Amygdala (tissue), 56 donors: ENCODE results near the gene PTRHD1.

ENCODE experiments used
- DNase-seq, 56 donors: peaks; one replicate each; lab custom pipeline; 2025; lab: John Stamatoyannopoulos, UW

Gene PTRHD1

GRCh38 chr2:24768601-24769000 is 24.6 kb downstream of the PTRHD1 start:
- DNase-seq, result no peak

DNA sequence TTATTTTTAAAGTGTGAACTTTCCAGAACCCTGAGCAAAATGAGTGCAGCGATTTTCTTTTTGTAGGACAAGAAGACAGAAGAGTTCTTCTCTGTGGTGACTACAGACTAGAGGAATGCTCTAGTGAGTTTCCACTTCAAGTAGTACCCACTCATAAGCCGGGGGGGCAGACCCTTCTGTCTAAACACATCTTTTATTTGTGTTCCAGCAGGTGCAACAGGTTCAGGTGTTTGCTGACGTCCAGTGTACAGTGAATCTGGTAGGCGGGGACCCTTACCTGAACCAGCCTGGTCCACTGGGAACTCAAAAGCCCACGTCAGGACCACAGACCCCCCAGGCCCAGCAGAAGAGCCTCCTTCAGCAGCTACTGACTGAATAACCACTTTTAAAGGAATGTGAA is 25.2 kb downstream of the PTRHD1 start:
- DNase-seq, result no peak

- DNase-seq, result no peak
These were observed 26.6 kb downstream of the PTRHD1 start for GRCh38 chr2:24766609-24767008.

DNA sequence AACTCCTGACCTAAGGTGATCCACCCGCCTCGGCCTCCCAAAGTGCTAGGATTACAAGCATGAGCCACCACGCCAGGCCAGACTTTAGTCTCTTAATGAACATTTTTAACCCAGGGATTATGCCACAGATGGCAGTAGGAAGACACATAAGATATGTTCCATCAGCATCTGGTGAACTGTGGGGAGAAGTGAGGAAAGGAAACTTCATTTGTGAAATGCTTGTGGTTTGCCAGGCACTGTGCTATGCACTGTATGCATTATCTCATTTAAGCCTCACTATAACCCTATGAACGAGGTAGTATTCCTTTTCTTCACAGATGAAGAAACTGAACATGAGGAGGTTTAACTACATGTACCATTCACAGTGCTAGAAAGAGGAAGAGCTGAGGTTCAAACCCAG is 29.3 kb downstream of the PTRHD1 start:
- DNase-seq, result no peak

DNA sequence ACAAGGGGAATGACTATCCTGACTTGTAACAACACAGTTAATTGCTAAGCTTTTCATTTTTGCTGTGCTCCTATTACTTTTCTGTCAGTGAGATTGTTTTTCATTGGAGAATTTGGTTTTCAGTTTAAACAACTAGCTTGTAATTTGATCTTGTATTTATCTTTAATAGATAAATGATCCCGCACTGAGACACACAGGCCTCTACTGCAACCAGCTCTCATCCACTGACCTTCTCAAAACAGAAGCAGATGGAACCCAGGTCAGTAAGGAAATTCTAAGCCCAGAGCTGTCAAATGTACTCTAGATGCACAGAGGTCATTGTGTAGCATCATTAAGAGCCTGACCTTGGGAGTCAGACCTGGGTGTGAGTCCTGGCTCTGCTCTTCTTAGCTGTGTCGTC is 30.7 kb downstream of the PTRHD1 start:
- DNase-seq, result no peak

DNA sequence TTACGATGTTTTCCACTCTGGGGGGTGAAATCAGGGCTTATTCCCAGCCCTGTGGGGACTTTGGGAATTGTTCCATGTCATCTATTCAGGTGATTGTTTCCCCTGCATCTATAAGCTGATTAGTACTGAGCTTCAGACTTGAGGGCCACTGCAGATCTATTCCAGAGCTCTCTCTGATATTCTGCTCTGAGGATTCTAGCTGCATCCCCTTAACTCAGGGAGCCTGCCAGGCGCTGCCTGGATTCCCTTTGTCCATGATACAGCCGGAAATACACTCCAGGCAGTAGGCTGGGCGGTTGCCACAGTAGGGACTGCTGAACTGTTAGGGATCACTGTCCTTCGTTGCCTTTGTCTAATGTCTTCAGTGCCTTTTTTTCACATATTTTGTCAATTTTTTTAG is 31.3 kb downstream of the PTRHD1 start:
- peak in 6 of 56 donors; percentile 2 to 18 (median 13) for DNase-seq

- no peak for DNase-seq
These were observed 36.4 kb downstream of the PTRHD1 start for GRCh38 chr2:24756789-24757188.

DNA sequence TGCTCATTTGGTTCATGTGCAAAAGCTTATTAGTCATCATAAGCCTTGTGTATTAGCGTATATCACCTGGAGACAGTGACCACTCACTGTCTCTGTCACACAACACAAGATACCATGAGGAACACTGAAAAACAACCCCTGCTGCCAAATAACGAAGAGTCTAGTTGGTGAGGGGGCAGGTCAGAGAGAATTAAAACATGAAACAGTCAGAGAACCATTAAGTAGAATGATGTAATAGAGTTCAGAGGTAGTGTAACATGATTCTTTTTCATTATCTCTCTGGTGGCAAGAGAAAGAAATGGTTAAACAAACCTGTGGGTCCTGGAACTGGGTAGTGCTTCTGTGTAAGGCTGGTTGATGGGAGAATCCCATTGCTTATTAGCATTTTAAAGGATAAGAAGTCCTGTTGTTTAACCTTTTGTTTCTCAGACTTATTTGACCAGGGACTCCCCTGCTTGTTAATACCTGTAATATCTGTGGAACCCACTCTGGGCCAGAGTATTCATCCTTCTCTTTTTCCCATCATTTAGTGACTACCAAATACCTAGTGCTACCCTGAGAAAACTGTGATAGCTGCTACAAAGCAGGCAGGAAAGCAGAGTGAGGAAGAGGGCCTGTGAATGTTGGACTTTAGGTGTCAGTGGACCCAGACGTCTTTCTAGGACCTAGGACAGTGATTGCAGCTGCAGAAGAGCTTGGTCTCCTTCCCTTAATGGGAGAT is 38.0 kb downstream of the PTRHD1 start:
- DNase-seq, result no peak

- no peak for DNase-seq
These were observed 44.0 kb downstream of the PTRHD1 start for GRCh38 chr2:24749069-24749691.

DNA sequence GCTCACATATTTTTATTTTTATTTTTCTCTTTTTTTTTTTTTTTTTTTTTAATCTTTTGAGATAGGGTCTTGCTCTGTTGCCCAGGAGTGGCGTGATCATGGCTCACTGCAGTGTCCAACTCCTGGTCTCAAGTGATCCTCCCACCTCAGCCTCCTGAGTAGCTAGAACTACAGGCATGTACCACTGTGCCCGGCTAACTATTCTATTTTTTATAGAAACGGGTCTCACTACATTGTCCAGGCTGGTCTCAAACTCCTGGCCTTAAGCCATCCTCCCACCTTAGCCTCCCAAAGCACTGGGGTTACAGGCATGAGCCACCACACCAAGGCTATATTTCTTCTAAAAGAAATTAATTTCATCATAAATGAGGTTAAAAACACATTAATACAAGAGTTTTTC is 45.9 kb downstream of the PTRHD1 start:
- DNase-seq, result no peak

DNA sequence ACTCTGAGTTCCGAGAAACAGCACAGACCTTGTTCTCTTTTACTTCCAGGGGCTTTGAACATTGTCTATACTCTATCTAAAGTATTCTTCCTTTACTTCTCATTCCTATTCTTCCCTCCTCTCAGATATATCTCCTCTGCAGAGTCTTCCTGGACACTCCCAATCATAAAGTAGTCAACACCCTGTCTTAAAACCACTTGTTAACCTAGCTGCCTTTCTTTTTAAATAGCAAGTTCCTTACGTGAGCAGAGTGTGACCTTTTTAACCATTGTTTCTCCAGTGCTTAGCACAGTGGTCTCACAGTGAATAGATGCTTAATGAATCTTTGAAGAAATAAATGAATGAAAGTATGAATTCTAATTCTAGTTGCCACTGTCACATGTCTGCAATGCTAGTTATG is 47.4 kb downstream of the PTRHD1 start:
- no peak for DNase-seq

DNA sequence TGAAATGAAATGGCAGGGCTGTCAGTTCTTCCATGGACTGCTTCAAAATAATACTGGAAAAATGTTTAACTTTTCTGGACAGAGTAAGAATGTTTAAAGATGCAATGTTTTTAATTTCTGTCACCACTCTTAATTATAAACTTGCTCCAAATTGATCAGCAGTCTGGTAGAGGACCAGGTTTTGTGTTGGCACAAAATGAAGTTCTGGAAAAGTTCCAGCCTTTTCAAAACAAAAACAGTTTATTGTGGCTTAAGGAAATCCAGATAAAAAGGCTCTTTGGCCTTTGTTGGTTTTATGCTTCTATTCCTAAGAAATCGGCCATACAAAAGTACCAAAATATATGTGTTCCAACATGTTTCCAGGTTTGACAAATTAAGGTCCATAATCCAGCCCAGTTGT is 48.8 kb downstream of the PTRHD1 start:
- no peak for DNase-seq

DNA sequence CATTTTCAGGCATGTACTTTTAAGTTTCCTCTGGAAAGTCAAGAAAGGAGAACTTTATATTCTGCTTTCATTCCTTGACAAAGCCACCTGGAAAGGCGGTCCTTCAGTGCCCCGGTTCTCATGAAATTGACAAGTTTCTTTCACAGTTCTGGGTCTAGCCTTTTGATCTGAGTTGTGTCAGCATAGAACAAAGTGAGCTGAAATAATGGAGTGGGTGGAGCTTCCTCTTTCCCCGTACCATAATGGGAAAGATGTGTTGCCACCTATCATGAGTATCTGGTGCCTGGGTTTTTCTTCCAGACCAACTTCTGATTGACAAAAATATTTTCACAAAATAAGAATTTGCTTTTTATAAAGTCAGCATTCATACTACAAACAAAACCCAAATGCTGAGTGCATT is 49.3 kb downstream of the PTRHD1 start:
- DNase-seq, result no peak

DNA sequence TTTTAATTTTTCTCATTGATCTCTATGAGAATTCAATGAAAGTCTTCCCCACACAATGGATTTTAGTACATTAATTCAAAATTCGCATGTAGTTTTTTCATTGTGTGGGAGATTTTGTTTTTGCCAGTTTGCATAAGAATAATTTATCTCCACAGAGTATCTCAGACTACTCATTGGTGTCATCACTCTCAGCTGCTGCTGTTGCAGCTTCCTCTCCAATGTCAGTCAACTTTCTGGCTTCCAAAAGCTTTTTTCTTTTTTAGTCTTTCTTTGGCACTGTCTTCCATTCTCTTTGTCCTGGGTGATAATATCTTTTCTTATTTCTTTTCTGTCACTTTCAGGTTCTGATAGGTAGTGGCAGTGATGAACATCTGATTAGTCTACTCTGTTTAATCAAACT is 50.5 kb downstream of the PTRHD1 start:
- DNase-seq, result no peak

GRCh38 chr2:24740142-24740541 is 53.0 kb downstream of the PTRHD1 start:
- no peak for DNase-seq
